GM18907 (cell line): Measurements from ENCODE around the gene DLG1.
"Not testable (repeated sequence)": the region's sequence is repeated elsewhere in the genome, so short reads cannot be mapped to it uniquely, and the experiment has no call there.

Experiments
- ATAC-seq: cut with Tn5 transposase; IDR thresholded peaks from one replicate; pipeline ENCODE4 v1.9.1; 2021; ENCODE audit warnings: mild to moderate bottlenecking, moderate library complexity; ENCODE audit not compliant: unreplicated experiment

DLG1 gene

DNA sequence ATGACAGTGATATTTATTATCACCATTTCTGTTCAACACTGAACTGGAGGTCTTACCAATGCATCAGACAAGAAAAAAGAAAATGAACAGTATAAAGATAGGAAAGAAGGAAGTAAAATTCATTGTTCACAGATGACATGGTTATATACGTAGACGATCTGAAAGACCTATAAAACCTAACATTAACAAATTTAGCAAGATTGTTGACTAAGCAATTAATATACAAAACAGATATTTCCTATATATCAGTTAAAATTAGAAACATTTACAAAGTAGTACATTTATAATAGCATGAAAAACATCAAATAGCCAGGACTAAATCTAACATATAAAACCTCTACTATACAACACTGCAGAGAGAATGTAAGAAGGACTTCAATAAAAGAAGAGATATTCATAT lies 176.0 kb downstream of the DLG1 start:
- no peak for ATAC-seq

DNA sequence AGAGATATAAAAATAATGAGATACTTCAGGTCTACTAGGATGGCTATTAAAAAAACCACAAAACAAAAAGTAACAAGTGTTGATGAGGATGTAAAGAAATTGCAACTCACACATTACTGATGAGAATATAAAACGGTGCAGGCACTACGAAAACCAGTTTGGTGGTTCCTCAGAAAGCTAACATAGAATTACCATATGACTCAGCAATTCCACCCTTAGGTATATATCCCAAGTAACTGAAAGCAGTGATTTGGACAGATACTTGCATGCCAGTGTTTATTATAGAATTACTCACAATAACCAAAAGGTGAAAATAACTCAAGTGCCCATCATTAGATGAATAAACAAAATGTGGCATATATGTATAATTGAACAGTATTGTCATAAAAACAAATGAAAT lies 181.3 kb downstream of the DLG1 start:
- no peak for ATAC-seq

DNA sequence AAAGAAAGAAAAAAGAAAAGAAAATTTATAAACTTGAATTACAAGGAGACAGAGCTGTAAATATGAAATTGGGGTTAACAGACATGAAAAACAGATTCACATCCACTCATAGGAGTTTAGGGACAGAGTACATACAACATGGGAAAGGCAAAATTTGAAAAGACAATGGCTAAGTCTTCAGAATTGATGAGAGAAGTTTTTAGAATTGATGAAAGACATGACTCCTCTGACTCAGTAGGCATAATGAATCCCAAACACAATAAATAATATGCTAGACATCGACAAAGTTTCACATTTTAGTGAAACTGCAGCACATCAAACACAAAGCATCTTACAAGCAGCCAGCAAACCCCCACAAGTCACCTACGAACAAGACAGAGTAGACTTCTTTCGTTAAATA lies 184.4 kb downstream of the DLG1 start:
- no peak for ATAC-seq

GRCh38 chr3:197111685-197112084 lies 186.7 kb downstream of the DLG1 start:
- ATAC-seq = no peak

DNA sequence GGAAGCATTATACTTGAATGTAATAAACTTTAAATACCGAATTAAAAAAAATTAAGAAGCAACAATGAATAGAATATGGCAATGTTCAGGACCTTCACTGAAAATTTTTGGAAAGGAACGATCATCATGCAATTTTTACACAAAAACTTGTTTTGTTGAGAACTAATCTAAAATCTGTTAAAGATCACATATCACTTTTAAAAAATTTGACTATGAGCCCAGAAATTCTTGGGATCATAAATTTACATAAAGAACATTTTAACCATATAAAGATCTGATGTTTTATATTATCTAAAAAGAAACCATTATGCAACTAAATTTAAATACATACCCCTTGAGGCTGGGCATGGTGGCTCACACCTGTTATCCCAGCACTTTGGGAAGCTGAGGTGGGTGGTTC lies 192.6 kb downstream of the DLG1 start:
- no peak for ATAC-seq

- ATAC-seq = no peak
Measured at GRCh38 chr3:197104738-197105137, 193.7 kb downstream of the DLG1 start.

DNA sequence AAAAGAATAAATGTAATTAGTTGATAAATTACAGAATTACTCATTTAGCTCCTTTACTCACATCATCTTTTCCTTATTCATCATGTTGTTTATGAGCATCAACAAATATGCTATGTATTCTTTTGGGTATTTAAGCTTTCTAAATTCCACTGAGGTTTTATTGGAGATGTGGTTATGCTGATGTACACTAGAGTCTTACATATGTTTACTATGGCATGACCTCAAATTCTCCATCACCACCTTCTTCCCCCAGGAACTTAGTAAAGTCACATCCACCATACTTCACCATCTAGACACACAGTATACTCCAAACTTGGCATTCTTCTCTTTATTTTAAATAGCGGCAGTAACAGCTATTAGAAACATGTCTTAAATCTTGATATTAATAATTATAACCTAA lies 194.6 kb downstream of the DLG1 start:
- ATAC-seq = no peak

GRCh38 chr3:197093871-197094270 lies 204.5 kb downstream of the DLG1 start:
- no peak for ATAC-seq

DNA sequence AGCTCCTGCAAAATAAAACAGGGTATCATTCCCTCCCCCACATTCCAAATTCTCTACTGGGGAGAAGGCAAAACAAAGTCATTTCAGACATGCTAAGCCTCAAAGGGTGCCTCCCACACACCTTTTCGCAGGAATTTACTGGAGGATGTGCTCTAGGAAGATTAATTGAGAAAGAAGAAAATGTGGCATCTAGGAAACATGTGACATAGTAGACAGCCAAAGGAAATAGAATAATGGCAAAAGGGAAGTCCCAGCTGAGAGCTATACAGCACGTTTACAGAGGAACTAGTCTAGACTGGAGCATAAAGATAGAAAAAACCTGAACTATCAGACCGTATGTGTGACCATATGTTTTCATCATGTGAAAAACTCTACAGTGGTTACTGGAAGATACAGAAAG lies 210.0 kb downstream of the DLG1 start:
- ATAC-seq = no peak

GRCh38 chr3:197085137-197085536 lies 213.3 kb downstream of the DLG1 start:
- ATAC-seq = no peak

DNA sequence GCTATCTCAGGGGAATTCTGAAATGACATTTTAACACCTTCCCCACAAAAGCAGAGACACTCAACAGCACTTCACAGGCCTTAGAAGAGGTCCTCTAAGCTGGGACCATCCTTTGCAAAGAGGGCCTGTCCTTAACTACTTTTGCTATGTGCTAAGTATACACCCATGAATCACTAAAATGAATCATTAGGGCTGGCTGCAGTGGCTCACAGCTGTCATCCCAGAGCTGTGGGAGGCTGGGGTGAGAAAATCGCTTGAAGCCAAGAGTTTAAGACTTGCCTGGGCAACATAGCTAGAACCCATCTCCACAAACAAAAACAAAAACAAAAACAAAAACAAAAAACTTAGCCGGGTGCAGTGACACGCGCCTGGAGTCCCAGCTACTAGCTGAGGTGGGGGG lies 214.9 kb downstream of the DLG1 start:
- ATAC-seq = no peak

- ATAC-seq = no peak
Measured at GRCh38 chr3:197082871-197083270, 215.5 kb downstream of the DLG1 start.

GRCh38 chr3:197080344-197080743 lies 218.1 kb downstream of the DLG1 start:
- ATAC-seq = no peak

DNA sequence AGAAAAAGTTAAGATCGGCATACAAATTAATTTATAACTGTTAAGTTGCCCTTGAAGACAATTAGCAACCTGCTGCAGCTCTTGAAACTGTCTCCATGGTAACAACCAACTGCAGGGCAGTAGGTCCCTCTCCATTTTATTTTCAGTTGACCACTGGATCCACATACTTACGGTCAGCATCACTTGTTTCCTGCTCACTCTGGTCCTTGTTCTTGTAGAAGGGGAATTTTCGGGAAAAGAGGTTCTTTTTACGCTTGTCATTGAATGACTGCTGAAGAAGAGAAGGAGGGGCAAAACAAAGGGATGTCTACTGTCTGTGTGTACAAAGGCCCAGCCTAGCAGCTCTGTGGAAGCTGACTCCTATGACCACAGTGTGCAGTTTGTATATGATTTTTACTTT lies 222.0 kb downstream of the DLG1 start:
- no peak for ATAC-seq

DNA sequence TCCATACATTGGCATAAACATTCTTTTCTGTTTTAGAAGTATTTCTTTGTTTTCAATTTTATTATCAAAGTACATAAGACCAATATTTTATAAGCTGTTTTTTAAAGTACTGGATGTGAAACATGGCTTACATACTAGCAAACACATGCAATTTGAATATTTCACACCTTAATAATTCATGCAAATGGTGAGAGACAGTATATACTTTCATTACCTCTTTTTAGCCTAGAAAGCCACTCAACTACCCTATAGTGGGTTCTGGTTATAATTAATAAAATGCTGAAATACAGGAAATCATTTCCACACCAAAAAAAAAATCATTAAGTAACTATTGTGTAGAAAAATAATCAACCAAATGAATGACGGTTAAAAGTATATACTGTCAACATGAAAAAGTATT lies 230.3 kb downstream of the DLG1 start:
- ATAC-seq = no peak

- ATAC-seq = no peak
Measured at GRCh38 chr3:197064771-197065170, 233.6 kb downstream of the DLG1 start.

DNA sequence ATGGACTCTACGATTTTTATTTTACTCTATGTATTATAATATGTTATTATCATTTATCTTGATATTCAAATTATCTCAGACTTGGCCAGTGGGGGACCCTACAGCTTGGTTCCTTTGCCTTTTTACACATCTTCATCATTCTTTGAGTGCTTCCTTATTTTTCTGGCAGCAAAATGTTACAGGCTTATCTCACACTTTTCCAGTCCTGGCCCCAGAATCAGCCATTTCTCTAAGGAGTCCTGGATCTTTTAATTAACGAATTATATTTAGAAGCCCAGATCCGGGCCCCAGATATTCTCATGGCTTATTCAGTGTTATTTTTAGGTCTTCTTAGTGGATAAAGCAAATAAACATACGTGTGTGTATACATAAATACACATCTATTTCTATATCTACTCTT lies 236.0 kb downstream of the DLG1 start:
- no peak for ATAC-seq

DNA sequence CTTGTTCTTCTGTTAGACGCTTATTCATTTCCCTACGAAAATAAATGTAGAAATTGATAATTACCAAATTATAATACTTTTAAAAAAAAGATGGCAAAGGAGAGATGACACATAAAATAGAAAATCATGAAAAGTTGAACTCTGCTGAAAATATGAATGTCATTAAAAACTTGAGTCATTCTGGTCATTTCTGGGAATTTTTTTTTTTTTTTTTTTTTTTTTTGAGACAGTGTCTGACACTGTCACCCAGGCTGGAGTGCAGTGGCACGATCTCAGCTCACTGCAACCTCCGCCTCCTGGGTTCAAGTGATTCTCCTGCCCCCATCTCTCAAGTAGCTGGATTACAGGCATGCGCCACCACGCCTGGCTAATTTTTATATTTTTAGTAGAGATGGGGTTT lies 246.8 kb downstream of the DLG1 start:
- not testable (repeated sequence) for ATAC-seq

- peak; percentile 54 for ATAC-seq
Measured at GRCh38 chr3:197050511-197050910, 247.9 kb downstream of the DLG1 start.

DNA sequence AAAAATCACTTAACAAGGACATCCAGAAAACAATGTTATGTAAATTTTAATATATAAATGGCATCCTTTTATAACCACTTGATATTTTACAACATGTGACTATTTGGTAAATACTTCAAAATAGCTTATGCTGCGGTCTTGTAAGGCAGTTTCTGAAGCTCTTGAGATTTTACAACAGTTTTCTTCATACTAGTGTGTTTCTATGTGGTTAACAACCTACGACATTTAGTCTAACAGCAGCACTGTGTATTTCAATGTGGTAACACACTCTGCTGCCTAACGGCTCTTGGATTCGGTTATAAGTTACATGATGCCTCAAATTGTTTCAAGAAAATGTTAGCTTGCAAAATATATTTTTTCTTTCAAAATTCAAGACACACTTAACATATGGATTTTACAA lies 255.9 kb downstream of the DLG1 start:
- no peak for ATAC-seq

DNA sequence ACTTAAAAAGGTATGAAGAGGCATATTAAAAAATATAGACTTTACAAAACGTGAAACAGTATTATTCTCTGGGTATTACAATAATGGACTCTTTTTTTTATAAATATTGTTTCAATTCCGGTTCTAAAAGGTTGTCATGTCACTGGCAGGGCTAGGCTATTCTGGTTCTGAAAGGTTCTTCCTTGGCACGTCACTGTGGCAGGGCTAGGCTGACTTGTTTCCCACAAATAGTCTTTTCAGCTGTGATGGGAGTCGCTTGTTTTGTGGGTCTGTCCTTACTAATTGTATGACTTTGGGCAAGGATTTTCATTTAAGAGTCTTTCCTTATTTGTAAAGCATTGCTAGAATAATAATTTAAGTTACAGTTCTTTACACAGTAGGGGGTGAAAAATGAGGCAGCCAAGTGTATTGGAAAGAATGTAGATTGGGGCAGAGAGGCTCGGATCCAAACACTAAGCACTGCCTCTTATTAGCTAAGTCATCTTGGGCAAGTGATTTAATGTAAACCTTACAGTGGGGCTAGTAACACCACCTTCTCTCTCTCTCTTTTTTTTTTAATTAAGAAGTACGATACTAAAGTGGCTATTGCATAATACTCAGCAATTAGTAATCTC lies 256.4 kb downstream of the DLG1 start:
- ATAC-seq = no peak

- ATAC-seq = no peak
Measured at GRCh38 chr3:197040658-197041057, 257.8 kb downstream of the DLG1 start.

- ATAC-seq = no peak
Measured at GRCh38 chr3:197038679-197039462, 259.5 kb downstream of the DLG1 start.
